HG03442 (cell line): ENCODE results near the gene GCNA.

ENCODE experiments used
- ATAC-seq: cut with Tn5 transposase; IDR thresholded peaks from one replicate; pipeline ENCODE4 v1.9.1; 2021; ENCODE audit warnings: mild to moderate bottlenecking, moderate library complexity; ENCODE audit not compliant: unreplicated experiment

GCNA gene

DNA sequence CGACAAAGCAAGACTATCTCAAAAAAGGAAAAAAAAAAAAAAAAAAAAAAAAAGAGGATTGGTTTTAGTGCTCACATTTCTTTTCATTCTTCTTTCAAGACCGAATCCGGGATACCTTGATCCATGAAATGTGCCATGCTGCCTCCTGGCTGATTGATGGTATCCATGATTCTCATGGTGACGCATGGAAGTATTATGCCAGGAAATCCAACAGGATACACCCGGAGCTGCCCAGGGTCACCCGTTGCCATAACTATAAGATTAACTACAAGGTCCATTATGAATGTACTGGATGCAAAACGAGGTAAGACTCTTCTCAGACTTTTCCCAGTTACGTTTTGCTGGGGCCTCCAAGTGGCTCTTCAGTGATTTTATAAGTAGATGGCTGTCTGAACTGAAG lies 34.0 kb downstream of the GCNA start:
- ATAC-seq = no peak

DNA sequence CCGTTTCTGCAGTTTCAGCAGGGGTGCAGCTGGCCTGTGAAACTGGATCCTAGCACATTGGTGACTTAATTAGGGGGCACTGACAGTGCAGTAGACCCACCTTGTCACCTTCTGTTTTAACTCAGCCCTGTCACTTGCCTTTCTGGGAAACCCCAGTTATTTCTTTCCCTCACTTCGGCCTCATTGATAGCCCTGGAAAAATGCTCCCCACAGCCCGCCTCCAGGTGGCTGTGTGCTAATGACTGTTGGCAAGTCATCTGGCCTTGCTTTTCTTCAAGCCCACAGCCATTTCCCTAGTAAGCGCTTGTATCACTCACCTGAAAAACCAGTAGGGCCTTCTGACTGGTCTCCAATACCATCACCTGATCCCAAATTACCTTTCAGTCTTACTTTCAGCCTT lies 36.8 kb downstream of the GCNA start:
- ATAC-seq = no peak

DNA sequence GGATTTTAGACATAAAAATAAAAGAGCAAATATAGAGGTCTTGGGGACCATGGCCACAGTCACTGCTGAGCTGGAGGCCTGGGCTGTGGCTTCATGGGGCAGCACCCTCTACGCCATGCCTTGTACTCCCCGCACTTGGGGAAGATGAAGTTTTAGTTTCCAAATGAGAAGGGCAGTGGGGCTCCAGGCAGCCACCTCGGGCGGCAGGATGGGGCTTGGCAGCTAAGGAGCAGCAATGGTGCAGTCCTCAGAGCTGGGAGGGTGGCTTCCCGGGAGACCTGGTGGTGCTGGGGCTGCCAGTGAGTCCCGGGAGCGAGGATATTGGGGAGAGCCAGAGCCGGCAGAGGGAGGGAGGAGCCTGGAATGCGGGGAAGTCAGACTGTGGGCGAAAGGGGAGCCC lies 37.7 kb downstream of the GCNA start:
- ATAC-seq = no peak

DNA sequence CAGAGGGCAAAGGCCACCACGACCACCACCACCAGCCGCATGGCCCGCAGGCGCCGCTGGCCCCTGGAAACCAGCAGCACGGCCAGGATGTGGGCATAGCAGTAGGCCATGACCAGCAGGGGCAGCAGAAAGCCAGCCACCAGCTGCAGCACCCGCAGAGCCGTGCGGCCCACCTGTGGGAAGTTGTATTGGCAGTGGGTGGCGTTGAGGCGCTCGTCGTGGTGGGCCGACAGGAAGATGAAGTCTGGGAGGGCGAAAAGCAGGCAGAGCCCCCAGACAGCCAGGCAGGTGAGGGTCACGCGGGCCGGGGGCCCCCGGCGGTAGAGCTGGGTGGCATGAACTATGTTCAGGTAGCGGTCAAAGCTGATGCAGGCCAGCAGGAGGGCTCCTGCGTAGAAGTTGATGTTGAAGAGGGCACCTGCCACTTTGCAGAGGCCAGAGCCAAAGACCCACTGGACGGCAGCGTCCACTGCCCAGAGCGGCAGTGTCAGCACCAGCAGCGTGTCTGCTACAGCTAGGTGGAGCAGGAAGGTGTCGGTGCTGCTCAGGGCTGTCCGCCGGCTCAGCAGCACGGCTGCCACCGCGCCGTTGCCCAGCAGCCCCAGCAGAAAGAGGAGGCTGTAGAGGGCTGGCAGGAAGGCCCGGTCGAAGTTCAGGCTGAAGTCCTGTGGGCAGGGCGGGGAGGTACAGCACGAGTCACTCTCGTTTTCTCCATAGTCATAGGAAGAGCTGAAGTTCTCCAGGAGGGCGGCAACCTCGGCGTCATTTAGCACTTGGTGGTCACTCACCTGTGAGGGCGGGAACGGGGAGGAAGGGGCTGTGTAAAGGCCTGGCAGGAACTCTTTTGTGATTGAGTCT lies 38.7 kb downstream of the GCNA start:
- no peak for ATAC-seq

DNA sequence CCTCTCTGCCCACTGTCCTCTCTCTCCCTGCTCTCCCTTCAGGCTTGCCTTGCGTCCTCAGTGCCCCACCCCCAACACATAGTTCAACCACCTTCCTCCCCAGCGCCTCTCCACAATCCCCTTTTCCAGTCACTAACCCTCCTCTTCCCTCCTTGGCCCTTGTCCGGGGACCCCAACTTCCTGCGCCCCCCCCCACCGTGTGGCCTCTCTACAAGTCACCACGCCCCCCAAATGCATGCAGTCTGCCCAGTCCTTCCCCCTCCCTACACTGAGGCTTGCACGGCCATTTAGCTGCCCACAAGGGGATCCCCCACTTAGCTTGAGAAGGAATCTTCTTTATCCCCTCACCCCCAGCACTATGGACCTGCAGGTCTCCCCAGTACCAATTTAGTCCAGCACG lies 39.5 kb downstream of the GCNA start:
- ATAC-seq = no peak

DNA sequence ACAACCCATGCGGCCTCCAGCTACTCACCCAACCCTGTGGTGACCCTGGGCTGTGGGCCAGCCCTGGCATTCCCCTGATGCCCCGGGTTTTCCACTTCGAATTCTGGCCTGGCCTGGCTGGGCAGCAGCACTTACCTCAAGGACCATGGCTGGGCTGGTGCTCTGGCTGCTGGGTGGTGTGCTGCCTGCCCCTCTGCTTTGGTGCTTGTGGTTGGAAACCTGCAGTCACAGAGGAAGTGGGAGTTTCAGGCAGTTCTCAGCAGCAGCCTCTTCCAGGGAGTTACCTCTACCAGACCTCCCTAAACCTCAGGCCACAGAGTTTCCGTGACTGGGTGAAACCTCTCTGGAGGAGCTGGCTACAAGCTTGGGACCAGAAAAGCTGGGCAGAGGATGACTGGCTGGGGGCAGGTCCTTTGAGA lies 40.1 kb downstream of the GCNA start, which contains the start of gene CXCR3:
Gene CXCR3 (minus strand): TSS at position 209 of the 419 bp plus-strand sequence. CDS start 62 bp downstream, at position 147.
- ATAC-seq = peak; percentile 52

DNA sequence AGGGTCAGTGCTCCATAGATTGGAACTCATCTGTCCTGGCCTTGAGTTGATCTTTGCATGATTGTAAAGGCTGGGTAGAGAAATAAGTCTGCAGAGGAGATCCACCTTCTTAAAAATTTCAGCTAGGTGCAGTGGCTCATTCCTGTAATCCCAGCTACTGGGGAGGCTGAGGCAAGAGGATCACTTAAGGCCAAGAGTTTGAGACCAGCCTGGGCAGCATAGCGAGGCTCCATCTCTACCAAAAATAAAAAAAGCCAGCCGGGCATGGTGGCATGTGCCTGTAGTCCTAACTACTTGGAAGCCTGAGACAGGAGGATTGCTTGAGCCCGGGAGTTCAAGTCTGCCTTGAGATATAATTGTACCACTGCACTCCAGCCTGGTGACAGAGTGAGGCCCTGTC lies 40.5 kb downstream of the GCNA start:
- ATAC-seq = no peak

DNA sequence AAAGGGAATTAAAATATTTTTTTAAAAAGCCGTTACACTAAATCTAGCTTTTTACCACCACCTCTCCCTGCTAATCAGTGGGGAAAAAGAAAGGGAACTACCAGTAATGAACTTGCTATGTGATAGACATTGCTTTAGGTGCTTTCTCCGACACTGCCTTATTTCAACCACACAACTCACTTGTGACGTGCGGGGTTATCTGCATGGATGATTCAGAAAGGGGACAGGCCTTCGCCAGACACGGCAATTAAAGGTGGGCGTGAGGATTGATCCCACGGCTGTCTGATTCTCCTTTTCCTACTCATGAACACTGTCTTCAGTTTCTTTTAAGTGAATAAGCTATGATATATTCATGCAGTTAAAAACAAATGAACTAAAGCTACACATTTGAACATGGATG lies 41.0 kb downstream of the GCNA start:
- ATAC-seq = peak; percentile 28

DNA sequence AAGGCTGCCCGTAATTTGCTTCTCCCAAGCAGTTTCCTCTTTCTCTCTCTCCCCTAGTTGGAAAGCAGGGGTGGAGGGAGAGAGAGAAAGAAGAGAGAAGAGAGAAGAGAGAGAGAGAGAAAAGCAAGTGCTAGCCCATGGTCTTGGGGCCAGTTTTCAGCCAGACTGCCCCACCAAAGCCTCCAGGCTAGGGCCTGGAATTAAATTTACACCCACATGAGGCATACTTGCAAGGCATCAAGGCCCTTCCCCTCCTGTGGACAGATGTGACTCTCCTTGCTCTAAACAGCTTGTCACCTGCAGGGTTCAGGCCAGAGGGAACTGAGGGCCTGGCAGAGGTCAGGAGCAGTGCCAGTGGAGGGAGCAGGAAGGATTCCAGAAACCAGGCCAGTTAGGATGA lies 41.7 kb downstream of the GCNA start:
- ATAC-seq = no peak

- no peak for ATAC-seq
Observed at GRCh38 chrX:71621603-71622002, 43.4 kb downstream of the GCNA start.

- no peak for ATAC-seq
Observed at GRCh38 chrX:71622032-71622575, 43.9 kb downstream of the GCNA start.

- ATAC-seq = peak; percentile 47
Observed at GRCh38 chrX:71622576-71623450, 44.6 kb downstream of the GCNA start.

GRCh38 chrX:71623714-71624113 lies 45.5 kb downstream of the GCNA start:
- no peak for ATAC-seq

DNA sequence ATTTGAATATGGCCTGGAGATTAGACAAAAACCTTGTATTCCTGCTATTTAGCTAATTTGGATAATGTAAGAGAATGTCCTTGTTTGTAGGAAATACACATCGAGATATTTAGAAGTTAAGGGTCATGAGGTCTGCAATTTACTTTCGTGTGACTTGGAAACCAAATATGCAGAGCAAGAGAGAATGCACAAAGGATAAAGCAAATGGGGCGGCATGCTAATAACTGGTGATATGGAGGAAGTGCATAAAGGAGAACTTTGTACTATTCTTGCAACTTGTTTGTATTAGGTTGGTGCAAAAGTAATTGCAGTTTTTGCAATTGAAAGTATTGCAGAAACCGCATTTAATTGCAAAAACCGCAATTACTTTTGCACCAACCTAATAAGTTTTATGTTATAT lies 47.2 kb downstream of the GCNA start:
- ATAC-seq = no peak

DNA sequence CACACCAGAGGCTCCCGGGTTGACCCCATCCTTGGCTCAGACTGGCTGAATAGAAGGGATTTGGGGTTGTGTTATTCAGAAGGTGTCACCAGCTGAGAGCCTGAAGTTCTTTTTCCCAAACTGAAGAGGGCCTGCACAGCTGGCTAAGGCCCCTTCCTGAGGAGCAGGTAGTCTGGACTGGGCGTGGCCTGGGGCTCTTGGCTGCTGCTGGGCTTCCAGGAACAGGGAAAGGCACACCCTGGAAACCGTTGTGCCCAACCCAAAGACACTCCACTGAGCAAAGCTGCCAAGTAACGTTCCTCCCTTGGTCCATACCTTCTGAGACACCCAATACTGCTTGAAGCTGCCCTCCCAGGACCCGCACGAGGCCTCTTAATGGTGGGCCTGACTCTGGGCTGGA lies 48.3 kb downstream of the GCNA start:
- ATAC-seq = no peak

- no peak for ATAC-seq
Observed at GRCh38 chrX:71627588-71628404, 49.6 kb downstream of the GCNA start.

DNA sequence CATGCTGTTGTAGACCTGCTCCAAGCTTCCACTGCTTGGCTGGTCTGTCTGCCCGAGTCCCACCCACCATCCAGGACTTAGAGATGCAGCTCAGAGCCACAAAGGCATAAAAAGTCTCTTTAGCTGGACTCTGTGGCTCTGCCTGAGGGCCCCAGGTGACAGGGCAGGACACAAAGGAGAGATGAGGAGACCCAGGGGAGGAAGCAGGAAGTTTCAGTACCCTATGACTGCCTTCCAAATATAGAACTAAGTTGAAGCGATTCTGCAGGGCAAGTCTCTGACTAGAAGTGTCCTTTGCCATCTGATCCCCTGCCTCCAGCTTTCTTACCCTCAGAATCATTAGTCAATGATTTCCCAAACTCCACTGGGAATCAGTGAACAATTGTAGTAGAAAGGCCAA lies 51.2 kb downstream of the GCNA start:
- peak; percentile 60 for ATAC-seq

DNA sequence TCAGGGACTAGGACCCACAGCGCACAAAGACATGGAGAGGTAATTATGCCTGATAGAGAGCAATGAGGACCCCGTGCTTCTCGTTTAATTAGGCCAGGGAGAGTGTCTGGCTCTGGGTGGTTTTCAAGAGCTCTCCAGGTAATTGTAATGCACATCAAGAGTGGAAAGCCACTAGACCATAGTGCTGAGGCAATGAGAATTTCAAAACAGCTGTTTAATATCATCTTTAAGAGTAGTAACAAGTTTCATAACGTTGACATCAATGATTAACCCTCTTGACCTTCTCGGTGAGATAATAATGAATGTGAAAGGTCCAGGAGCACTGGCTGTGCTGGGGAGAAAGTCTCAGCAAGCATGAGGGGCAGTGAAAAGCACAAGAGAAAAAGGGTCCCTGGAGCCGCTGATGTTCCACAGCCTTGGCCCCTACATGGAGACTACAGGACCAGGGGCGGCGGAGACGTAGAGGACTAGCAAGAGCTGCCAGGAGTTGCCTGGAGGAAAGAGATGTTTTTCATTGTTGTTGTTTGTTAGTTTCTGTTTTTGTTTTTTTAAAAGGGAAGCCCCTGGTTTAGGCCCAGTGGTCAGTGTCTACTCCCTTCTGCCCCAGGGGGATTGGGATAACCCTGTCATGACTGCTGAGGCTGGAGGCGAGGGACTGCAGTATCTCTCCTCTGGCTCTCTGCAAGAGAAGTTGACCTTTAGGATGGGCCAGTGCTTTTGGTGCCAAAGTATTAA lies 54.9 kb downstream of the GCNA start:
- no peak for ATAC-seq

DNA sequence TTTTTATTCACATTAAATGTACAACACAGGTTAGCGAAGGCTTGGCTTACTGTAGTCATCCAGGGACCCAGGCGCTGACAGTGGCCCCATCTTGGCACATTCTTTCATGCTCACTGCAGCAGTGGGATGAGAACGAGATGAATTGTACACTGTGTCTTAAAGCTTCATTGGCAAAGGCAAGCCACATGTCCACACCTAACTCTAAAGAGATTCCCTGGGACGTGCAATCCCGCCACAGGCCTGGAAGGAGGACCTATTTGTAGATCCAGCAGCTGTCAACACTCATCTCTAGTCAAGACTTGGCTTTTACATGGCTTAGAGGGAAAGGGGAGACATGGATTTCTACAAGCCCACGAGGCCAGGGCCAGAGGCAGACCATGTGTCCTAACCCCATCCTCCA lies 56.1 kb downstream of the GCNA start:
- no peak for ATAC-seq
